Stimulated activated CD4-positive, alpha-beta T cell treated with anti-CD3 and anti-CD28 coated beads, Interleukin-2, amount 100 ng/mL, for 48 hours (primary cell): ENCODE results near the gene GINM1.

Source experiments
- DNase-seq, 2 donors: peaks; one replicate each; pipeline ENCODE4 v3.0.0-alpha.2; 2020

The GINM1 gene

DNA sequence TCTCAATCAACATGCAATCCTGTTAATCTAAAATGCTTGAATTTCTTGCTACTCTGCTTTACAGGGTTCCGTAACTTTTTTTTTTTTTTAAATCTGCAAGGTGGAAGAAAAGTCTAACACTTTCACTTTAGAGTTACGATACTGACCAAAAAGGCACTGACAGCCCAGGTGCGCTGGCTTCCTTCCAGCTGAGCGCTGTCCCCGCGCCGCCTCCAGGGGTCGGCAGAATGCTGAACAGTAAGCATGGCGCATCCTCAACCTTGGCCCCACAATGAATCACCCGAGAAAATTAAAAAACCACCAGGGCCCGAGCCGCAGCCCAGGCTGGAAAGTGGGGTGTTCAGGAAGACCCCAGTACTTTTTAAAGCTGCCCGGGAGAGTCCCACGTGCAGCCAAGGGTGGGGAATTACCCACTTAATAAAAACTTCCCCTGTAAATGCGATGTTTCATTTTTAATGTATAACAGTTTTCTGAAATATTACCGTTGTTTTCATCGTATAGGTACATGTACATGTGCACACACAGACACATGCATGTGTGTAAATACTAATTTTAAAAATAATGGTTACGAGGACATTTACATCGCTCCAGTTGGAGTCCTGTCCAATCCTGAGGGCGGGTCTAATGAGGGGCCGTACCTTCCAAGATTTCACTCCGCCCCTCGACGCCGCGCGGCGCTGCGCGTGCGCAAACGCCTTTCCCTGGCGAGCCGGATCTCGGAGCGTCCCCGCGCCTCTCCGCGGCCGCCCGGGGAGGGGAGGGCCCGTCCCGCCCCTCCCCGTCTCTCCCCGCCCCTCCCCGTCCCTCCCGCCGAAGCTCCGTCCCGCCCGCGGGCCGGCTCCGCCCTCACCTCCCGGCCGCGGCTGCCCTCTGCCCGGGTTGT is at the start of gene GINM1:
GINM1 (plus strand) TSS at position 849 of the 883 bp plus-strand sequence. CDS start 40 bp downstream, outside the sequence.
- DNase-seq, result peak; percentile 96 to 98

DNA sequence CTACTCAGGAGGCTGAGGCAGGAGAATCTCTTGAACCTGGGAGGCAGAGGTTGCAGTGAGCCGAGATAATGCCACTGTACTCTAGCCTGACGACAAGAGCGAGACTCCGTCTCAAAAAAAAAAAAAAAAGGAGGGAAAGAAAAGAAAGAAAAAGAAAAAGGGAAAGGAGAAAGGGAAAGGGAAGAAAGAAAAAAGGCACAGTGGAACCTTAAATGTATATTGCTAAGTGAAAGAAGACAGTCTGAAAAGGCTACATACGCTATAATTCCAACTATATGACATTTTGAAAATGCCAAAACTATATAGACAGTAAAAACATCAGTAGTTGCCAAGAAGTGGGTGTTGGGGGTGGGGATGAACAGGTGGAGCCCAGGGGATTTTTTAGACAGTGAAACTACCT is 36.5 kb upstream of the GINM1 start:
- DNase-seq, result no peak

DNA sequence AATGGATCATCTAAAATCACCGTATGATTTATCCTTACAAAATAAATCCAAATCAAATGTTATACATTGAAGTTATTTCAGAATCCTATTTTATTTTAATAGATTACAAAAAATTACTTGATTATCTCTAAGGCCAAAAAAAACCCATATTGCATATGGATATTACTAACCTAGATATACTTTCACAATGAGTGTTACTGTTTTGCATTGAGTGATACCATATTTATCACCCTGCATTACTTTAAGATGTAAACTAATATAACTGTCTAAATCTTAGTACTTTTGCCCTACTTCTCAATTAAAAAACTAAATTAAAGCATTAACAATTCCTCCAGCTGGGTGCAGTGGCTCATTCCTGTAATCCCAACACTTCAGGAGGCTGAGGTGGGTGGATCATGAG is 31.4 kb upstream of the GINM1 start:
- DNase-seq, result no peak

DNA sequence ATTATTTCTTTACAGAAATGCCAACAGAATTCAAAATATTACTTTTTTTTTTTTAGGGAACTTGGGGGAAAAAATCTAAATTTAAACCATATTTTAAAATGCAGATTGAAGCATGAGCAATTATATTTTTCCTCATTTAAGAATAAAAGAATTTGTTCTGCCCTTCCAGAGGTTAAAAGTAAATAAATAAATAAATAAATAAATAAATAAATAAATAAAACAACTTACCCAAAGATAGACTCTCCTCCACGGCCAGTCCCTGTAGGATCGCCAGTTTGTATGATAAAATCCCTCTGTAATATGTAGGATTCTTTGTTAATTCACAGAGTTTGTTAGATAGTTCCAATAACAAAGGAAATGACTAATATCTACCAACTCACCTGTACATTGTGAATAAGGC is 25.0 kb upstream of the GINM1 start:
- no peak for DNase-seq

DNA sequence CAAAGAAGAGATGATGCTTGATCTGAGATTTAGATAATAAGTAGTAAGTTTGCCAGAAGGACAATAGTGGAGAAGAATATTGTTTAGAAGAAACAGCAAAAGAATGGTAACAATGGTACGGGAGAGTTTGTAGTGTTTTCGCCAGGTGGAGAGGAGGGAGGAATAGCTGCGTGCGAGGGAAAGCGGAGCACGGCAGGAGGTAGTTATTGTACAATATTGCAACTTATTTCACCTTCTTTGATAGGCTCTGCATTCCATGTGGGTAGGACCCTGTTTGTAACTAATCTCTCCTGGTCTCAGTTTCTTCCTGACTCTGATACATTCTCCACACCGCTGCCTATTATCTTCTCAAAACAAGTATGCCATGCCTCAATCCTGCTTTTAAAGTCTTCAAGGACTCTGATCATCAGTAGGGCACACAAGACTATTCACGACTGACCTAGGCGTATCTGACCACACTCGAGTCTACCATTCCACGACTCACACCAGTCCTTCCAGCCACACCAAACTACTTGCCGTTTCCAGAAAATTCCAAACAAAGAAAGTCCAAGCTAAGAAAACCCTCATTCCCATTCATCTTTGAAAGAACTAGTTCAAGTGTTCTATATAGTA is 21.4 kb upstream of the GINM1 start:
- DNase-seq, result no peak

GRCh38 chr6:149545258-149545753 is 20.9 kb upstream of the GINM1 start:
- peak; percentile 17 to 32 for DNase-seq

DNA sequence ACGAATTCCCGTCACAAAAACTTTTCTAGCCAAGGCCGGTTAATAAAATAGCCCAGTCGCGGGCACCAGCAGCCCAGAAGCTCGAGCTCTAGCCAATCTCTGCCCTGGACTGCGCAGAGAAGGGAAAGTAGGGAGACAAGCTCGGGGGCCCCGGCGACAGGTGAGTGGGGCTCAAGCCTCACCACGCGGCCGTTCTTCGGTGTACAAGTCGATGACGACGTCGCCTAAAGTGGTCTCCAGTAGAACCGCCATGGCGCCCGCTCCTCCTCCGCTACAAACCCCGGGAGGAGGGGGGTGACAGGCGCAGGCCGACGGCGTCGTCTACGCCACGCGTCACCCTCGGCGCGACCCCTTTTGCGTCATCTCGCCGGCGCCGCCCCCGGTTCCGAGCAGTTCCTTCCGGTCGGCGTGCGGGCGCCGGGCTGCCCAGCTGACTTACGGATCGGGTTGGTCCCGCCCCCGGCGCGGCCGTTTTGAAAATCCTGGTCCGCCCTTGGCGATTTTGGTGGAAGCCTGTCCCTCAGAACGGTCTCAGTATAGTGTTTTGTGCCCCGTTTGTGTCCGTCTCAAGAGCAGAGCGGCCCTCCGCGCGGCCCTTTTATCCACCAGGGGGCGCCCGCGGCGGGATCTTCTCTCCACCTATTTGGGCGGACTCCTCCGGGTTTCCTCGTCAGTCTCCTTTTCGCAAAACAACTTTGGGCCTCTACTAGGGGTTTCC is 20.3 kb upstream of the GINM1 start, which contains the start of gene PPIL4:
PPIL4 (minus strand) TSS at position 290 of the 718 bp plus-strand sequence; CDS start at position 252, 38 bp downstream.
- peak; percentile 96 for DNase-seq

DNA sequence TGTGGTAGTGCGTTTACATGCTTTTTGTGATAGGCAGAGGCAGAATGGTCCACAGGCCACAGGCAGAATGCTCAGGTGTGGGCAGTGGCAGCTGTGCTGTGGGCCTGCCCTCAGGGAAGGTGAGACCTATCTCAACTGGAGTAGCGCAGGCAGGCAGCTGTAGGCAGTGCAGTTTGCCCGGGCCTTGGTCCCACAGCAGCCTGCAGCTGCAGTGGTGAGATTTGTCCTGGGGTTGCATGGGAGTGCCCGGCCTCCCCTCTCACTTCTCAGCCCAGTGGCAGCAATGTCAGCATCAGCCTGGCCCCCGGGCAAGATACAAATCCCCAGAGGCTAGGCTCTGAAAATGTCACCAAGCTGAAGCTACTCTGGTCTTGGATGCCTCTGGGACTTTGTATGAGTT is 14.3 kb upstream of the GINM1 start:
- no peak for DNase-seq

DNA sequence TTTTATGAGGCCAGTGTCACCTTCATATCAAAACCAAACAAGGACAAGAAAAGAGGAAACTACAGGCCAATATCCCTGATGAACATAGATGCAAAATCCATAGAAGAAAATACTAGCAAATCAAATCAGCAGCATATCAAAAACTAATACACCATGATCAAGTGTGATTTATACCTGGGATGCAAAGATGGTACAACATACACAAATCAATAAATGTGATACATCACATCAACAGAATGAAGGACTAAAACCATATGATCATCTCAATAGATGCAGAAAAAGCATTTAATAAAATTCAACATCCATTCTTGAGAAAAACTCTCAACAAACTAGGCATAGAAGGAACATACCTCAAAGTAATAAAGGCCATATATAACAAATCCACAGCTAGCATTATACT is 8.1 kb upstream of the GINM1 start:
- no peak for DNase-seq

DNA sequence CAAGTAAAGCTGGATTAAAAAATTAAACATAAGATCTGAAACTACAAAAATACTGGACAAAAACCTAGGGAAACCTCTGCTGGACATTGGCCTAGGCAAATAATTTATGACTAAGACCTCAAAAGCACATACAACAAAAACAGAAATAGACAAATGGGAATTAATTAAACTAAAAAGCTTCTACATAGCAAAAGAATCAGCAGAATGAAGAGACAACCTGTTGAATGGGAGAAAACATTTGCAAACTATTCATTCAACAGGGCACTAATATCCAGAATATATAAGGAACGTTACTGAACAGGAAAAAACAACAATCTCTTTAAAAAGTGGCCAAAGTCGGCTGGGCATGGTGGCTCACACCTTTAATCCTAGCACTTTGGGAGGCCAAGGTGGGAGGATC is 6.8 kb upstream of the GINM1 start:
- DNase-seq, result no peak

DNA sequence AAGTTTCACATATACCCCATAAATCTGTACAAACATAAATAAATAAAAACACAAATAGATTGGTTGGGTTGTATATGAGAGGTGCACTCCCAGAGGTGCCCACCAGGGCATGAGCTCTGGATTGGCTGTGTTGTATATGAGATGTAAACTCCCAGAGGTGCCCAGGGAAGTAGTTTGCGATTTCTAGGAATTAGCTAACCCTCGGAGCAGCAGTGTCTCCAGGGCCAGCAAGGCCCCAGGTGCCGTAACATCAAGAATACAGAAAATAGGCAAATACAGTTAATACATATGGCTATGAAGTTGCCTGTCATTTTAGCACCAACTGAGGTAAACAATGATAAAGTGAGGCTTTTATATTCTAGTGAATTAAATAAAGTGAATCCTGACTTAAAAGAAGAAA is 5.4 kb upstream of the GINM1 start:
- DNase-seq, result no peak

GRCh38 chr6:149563203-149563927 is 2.8 kb upstream of the GINM1 start:
- DNase-seq, result no peak

DNA sequence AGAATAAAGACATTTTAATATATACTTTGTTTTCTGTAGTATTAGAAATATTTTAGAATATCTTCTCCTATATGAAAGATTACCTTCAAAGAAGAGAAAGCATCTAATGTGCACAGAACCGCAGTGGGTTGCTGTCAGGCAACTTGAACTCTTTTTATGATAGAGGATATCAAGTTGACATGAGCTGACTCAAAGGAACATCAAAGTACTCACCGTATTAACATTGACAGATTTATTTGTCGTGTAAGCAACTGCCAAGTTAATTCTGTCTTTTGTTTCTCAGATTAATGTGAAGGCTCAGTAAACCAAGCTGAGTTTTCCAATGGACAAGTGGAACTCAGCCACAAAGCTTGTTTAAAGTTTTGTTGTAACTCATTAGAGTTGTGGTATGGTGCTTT is 2.2 kb upstream of the GINM1 start:
- no peak for DNase-seq

GRCh38 chr6:149566410-149567193 is 427 bp downstream of the GINM1 start:
- DNase-seq, result peak; percentile 34 to 40

DNA sequence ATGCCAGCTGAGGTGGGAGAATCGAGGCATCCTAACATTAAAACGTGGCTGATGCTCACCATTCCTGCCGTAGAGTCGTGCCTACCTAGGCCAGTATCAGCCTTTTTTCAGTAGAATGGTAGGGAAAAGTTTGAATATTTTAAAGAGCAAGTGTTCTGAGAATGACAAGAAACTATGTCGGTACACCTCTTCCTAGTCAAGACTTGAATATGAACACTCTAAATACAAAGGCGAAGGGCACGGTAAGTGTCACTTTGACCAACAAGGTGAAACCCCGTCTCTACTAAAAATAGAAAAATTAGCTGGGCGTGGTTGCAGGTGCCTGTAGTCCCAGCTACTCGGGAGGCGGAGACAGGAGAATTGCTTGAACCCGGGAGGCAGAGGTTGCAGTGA is 1.0 kb downstream of the GINM1 start:
- no peak for DNase-seq

GRCh38 chr6:149567945-149568585 is 1.9 kb downstream of the GINM1 start:
- no peak for DNase-seq

DNA sequence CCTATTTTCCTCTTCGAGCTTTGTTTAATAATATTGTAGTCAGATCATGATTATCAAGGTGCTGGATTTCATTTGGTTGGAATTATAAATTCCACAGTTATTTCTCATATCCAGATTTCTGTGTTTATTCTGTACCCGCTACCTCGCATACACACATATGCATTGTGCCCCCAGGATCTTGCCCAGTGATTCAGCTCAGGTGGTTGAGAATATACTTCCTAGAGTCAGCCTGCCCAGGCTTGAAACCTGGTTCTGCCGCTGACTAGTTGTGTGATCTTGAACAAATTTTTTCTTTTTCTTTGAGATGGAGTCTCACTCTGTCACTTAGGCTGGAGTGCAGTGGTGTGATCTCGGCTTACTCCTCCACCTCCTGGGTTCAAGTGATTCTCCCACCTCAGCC is 14.7 kb downstream of the GINM1 start:
- no peak for DNase-seq

- DNase-seq, result no peak
These were observed 15.2 kb downstream of the GINM1 start for GRCh38 chr6:149581349-149581748.

DNA sequence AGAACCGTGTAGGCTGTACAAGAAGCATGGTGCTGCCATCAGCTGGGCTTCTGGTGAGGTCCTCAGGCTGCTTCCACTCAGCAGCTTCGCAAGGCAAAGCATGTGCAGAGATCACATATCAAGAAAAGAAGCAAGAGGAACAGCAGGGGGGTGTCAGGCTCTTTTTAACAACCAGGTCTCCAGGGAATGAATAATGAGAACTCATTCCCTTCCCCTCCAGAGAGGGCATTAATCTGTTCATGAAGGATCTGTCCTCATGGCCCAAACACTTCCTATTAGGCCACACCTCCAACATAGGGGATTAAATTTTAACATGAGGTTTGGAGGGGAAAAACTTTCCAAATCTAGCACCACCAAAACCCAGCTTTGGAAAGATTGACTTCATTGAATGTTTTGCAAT is 20.0 kb downstream of the GINM1 start:
- DNase-seq, result no peak

- no peak for DNase-seq
These were observed 26.8 kb downstream of the GINM1 start for GRCh38 chr6:149592983-149593382.

DNA sequence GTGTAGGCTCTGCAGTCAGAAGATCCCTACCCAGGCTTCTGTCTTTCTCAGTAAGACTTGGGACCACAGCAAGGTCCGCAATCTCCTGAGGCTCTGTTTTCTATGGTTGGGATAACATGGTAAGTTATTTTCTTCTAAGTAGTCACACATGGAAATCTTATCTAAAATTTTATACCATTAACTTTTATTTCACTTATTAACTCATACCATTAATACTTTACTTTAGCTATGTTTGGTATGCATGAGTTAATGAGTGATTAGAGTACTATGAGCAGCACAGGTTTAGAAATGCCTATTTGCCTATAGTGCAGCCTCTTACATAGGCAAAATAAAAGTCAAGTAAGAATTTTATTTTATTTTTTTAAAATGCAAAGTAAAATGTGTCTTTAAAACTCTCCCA is 27.2 kb downstream of the GINM1 start:
- DNase-seq, result no peak
